Pancreas (tissue), 10 donors: ENCODE measurements around the gene GLB1L. TPM values are rescaled to one million over a fixed set of nuclear protein-coding genes. Genes with fewer than 3 reads are reported as not detected.
"Not testable (repeated sequence)": the region's sequence is repeated elsewhere in the genome, so short reads cannot be mapped to it uniquely, and the experiment has no call there.

Experiments used
- ATAC-seq, 4 donors: fragments of 200-7000 bp; cut with Tn5 transposase; one replicate each; pipeline versions ENCODE4 v1.8.0 to v1.9.1; 2020; ENCODE audit warnings: mild to moderate bottlenecking in 4 of 4, moderate library complexity in 4 of 4
- DNase-seq, 6 donors: peaks; one replicate each; pipeline ENCODE4 v3.0.0-alpha.2; 2020
- FAIRE-seq: peaks from 2 replicates; lab custom pipeline; 2012; peaks lifted over from hg19 to GRCh38; lab: Jason Lieb, UNC
- H3K27ac ChIP-seq, 4 donors: fragments of 200-600 bp; sonication (generic); 1 replicate in 3 of 4; 2 replicates in 1 of 4; pipeline versions ENCODE4 v1.5.0 to v1.8.0; 2020
- H3K27me3 ChIP-seq, 4 donors: fragments of 200-600 bp; one replicate each; pipeline ENCODE4 v1.8.0; 2021
- H3K36me3 ChIP-seq, 3 donors: fragments of 200-600 bp; sonication (generic) in 1 of 3; one replicate each; pipeline versions ENCODE4 v1.5.0 to v1.8.0; 2020 to 2021
- H3K4me1 ChIP-seq, 3 donors: fragments of 200-600 bp; one replicate each; pipeline ENCODE4 v1.8.0; 2021
- H3K4me3 ChIP-seq, 4 donors: fragments of 200-600 bp; sonication (generic) in 2 of 4; one replicate each; pipeline versions ENCODE4 v1.5.0 to v1.8.0; 2020 to 2021
- H3K9me3 ChIP-seq, 4 donors: fragments of 200-600 bp; one replicate each; pipeline ENCODE4 v1.8.0; 2021
- CTCF ChIP-seq, 4 donors: fragments of 200-600 bp; sonication (generic) in 3 of 4; IDR thresholded peaks; one replicate each; pipeline versions ENCODE4 v1.5.0 to v1.8.0; 2021; ENCODE audit warnings: antibody characterized with exemption in 4 of 4
- WGBS, 2 donors: extraction: QIAGEN DNeasy Blood & Tissue Kit; methylation state at CpG; one replicate each; pipeline ENCODE4 v1.1.7; 2013; 5-methylcytosine and 5-hydroxymethylcytosine counted together
- intact Hi-C, 3 donors: fragments of 100-400 bp; cut with DNase I; formaldehyde crosslinking; loops; one replicate each; pipeline versions ENCODE4 v1.11.1 to v1.14.2; 2022
- polyA plus RNA-seq, 2 donors: library from polyadenylated mRNA; stranded (reverse); fragments of 200-250 nt; gene quantifications; one replicate each; pipeline ENCODE4 v1.2.3, GENCODE V29; 2013
- total RNA-seq, 6 donors: library from RNA; stranded (reverse); fragmentation: NEBNext Ultra II Directional in 4 of 6; extraction: Animal tissue kit (Norgen Biotek cat#: 25700) in 4 of 6; gene quantifications; one replicate each; pipeline versions ENCODE4 v1.2.1 to v1.2.4, GENCODE V29; 2021 to 2023
- donor health status: healthy with polysubstance abuse.
- donor health status: DM: no; HTN: no; CAD: no; lungs with moderate emphysema.
- donor health status: DM: no; HTN: no; CAD: no.
- donor health status: control.
- donor health status: control.
- donor health status: Bipolar disorder and iron deficiency.
- donor health status: DM: yes; HTN: yes; CAD: no.
- donor health status: DM: no; HTN: no; CAD: no.
- donor health status: DM: no; HTN: no; CAD: no.
- donor health status: DM: yes; HTN: yes; CAD: no.

Gene GLB1L
- total and polyA plus RNA-seq, 8 donors, result 1.8 to 6.9 (median 3.2) TPM

GRCh38 chr2:219289195-219289536, 43.9 kb upstream of the GLB1L start:
- 70 to 74% methylated on average over 6 of the region's 6 CpGs for WGBS, 2 donors
- no peak for FAIRE-seq
- Histone ChIP-seq H3K27me3 (no peaks in the 10 kb centered on the region), H3K4me3 (no peak overlapping the region), H3K4me1 (no peaks in the 10 kb centered on the region), H3K9me3 (no peaks in the 10 kb centered on the region), H3K36me3 (peaks cover 0 to 16% (median 0%) of the 10 kb centered on the region in 3 donors), H3K27ac (no peak overlapping the region)
- DNase-seq, result no peak
- ATAC-seq, result no peak
- no peak for TF ChIP-seq CTCF (IDR thresholded peaks at IDR 0.05)
- intact Hi-C loops, result no loop called here

GRCh38 chr2:219287580-219288265, 42.5 kb upstream of the GLB1L start:
- Histone ChIP-seq H3K27ac (no peak overlapping the region), H3K9me3 (no peaks in the 10 kb centered on the region), H3K4me3 (no peak overlapping the region), H3K36me3 (peaks cover 0 to 24% (median 0%) of the 10 kb centered on the region in 3 donors), H3K27me3 (no peaks in the 10 kb centered on the region), H3K4me1 (no peaks in the 10 kb centered on the region)
- ATAC-seq (no peak), FAIRE-seq (no peak), DNase-seq (no peak)
- no peak for TF ChIP-seq CTCF (IDR thresholded peaks at IDR 0.05)
- intact Hi-C loops, result no loop called here
- 75 to 83% methylated on average over 10 of the region's 10 CpGs for WGBS, 2 donors

GRCh38 chr2:219287116-219287440, 41.8 kb upstream of the GLB1L start:
- intact Hi-C loops, ATAC-seq, H3K4me3 ChIP-seq, H3K4me1 ChIP-seq, H3K27me3 ChIP-seq, H3K9me3 ChIP-seq, FAIRE-seq, H3K27ac ChIP-seq, DNase-seq: not testable (repeated sequence)
- 86 to 89% methylated on average over 6 of the region's 6 CpGs for WGBS, 2 donors
- H3K36me3 ChIP-seq, result peaks cover 0 to 29% (median 0%) of the 10 kb centered on the region in 3 donors

GRCh38 chr2:219286436-219287115, 41.3 kb upstream of the GLB1L start:
- TF ChIP-seq CTCF (IDR thresholded peaks at IDR 0.05), result no peak
- FAIRE-seq, result no peak
- no peak overlapping the region for H3K27ac ChIP-seq
- H3K27me3 ChIP-seq, result no peaks in the 10 kb centered on the region
- 75 to 85% methylated on average over 11 to 12 of the region's 12 CpGs for WGBS, 2 donors
- no peaks in the 10 kb centered on the region for H3K4me1 ChIP-seq
- peak in 2 of 4 donors; percentile 3 to 6 for ATAC-seq
- intact Hi-C loops, result no loop called here
- no peaks in the 10 kb centered on the region for H3K9me3 ChIP-seq
- no peak overlapping the region for H3K4me3 ChIP-seq
- peaks cover 0 to 34% (median 0%) of the 10 kb centered on the region in 3 donors for H3K36me3 ChIP-seq
- no peak for DNase-seq

- peak in 3 of 4 donors; percentile 35 to 50 (median 40) for ATAC-seq
- intact Hi-C loops, result no loop called here
- Histone ChIP-seq H3K9me3 (no peaks in the 10 kb centered on the region), H3K4me3 (no peak overlapping the region), H3K4me1 (no peaks in the 10 kb centered on the region), H3K27ac (no peak overlapping the region), H3K27me3 (no peaks in the 10 kb centered on the region), H3K36me3 (peaks cover 0 to 34% (median 0%) of the 10 kb centered on the region in 3 donors)
- no peak for DNase-seq
- no peak for TF ChIP-seq CTCF (IDR thresholded peaks at IDR 0.05)
- 82 to 89% methylated on average over 17 of the region's 17 CpGs for WGBS, 2 donors
- no peak for FAIRE-seq
Observed at GRCh38 chr2:219285894-219286425, 40.7 kb upstream of the GLB1L start.
